ENCODE measurements around the gene PIGC.

The PIGC gene

GRCh38 chr1:172443666-172444453 lies at the start of gene PIGC:
TSS of gene PIGC (minus strand) at chr1:172444069. CDS start at chr1:172442622, 1,447 bp downstream.
- peak; percentile 84 for DNase-seq (ENCODE audit: low read depth, low spot score)

- DNase-seq (ENCODE audit: low read depth, low spot score): no peak
These were observed 48.6 kb upstream of the PIGC start for GRCh38 chr1:172492421-172492820.

- no peak for DNase-seq (ENCODE audit: low read depth, low spot score)
These were observed 46.0 kb upstream of the PIGC start for GRCh38 chr1:172489847-172490246.

GRCh38 chr1:172488393-172488792 lies 44.5 kb upstream of the PIGC start:
- no peak for DNase-seq (ENCODE audit: low read depth, low spot score)

- DNase-seq (ENCODE audit: low read depth, low spot score): no peak
These were observed 43.7 kb upstream of the PIGC start for GRCh38 chr1:172487550-172487949.

GRCh38 chr1:172486805-172487454 lies 43.1 kb upstream of the PIGC start:
- no peak for DNase-seq (ENCODE audit: low read depth, low spot score)

GRCh38 chr1:172485626-172486025 lies 41.8 kb upstream of the PIGC start:
- no peak for DNase-seq (ENCODE audit: low read depth, low spot score)

- no peak for DNase-seq (ENCODE audit: low read depth, low spot score)
These were observed 40.4 kb upstream of the PIGC start for GRCh38 chr1:172484252-172484651.

GRCh38 chr1:172483448-172483847 lies 39.6 kb upstream of the PIGC start:
- no peak for DNase-seq (ENCODE audit: low read depth, low spot score)

- DNase-seq (ENCODE audit: low read depth, low spot score): no peak
These were observed 38.2 kb upstream of the PIGC start for GRCh38 chr1:172482044-172482443.

GRCh38 chr1:172480431-172480830 lies 36.6 kb upstream of the PIGC start:
- DNase-seq (ENCODE audit: low read depth, low spot score): no peak

GRCh38 chr1:172478485-172478884 lies 34.6 kb upstream of the PIGC start:
- no peak for DNase-seq (ENCODE audit: low read depth, low spot score)

GRCh38 chr1:172477741-172478140 lies 33.9 kb upstream of the PIGC start:
- DNase-seq (ENCODE audit: low read depth, low spot score): no peak

GRCh38 chr1:172477216-172477615 lies 33.3 kb upstream of the PIGC start:
- no peak for DNase-seq (ENCODE audit: low read depth, low spot score)

GRCh38 chr1:172476218-172476811 lies 32.4 kb upstream of the PIGC start:
- DNase-seq (ENCODE audit: low read depth, low spot score): no peak

- DNase-seq (ENCODE audit: low read depth, low spot score): no peak
These were observed 30.0 kb upstream of the PIGC start for GRCh38 chr1:172473842-172474241.

GRCh38 chr1:172473302-172473701 lies 29.4 kb upstream of the PIGC start:
- no peak for DNase-seq (ENCODE audit: low read depth, low spot score)

GRCh38 chr1:172472495-172472894 lies 28.6 kb upstream of the PIGC start:
- DNase-seq (ENCODE audit: low read depth, low spot score): no peak

GRCh38 chr1:172471666-172472065 lies 27.8 kb upstream of the PIGC start:
- DNase-seq (ENCODE audit: low read depth, low spot score): no peak

GRCh38 chr1:172470149-172470548 lies 26.3 kb upstream of the PIGC start:
- no peak for DNase-seq (ENCODE audit: low read depth, low spot score)

GRCh38 chr1:172469717-172470116 lies 25.8 kb upstream of the PIGC start:
- no peak for DNase-seq (ENCODE audit: low read depth, low spot score)

- DNase-seq (ENCODE audit: low read depth, low spot score): no peak
These were observed 24.4 kb upstream of the PIGC start for GRCh38 chr1:172468296-172468695.

- DNase-seq (ENCODE audit: low read depth, low spot score): no peak
These were observed 23.6 kb upstream of the PIGC start for GRCh38 chr1:172467446-172467845.
